ENCODE results near the gene RASGEF1C.
"Not testable (repeated sequence)": the region's sequence is repeated elsewhere in the genome, so short reads cannot be mapped to it uniquely, and the experiment has no call there.

RASGEF1C gene

GRCh38 chr5:180135128-180135955 is 73.7 kb downstream of the RASGEF1C start:
- peak in 1 of 5 donors; percentile 7 for DNase-seq

- no peak for DNase-seq
These were observed 75.0 kb downstream of the RASGEF1C start for GRCh38 chr5:180133971-180134508.

GRCh38 chr5:180133551-180133950 is 75.5 kb downstream of the RASGEF1C start:
- DNase-seq, result no peak

- DNase-seq, result no peak
These were observed 76.0 kb downstream of the RASGEF1C start for GRCh38 chr5:180133060-180133459.

DNA sequence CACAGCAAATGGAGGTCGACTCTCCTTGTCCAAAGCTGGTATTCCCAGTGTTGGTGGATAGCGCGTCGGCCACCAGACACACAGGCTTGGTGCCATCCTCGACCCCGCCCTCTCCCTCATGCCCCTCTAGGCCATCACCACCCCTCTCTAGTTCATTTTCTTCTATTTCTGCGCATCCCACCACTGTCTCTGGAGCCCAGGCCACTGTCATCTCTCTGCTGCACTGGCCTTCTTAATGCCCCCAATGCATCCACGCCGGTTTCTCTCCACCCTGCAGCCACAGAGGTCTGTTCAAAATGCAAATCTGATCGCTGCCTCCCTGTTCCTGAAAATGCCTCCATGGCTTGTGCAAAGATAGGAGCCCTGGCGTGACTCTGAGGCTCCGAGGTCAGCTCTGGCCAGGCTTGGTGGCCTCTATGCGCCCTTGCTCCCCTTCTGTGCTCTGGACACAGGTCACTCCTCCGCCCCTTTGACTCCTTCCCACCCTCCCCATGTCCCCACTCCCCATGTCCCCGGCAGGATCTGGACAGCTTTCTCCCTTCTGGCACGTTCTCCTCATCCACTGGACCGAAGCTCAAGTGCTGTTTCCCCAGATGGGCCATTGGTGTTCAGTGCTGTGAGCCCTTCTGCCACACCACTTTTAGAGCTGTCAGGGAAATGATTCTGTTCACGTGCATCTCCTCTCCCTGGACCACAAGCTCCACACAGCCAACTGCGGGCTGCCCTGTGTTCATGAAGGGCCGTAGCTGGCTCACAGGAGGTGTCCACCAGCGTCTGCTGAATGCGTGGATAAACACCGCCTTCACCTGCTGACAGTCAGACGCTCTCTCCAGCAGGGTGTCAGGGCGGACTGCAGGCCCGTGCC is 77.9 kb downstream of the RASGEF1C start:
- DNase-seq, result no peak

DNA sequence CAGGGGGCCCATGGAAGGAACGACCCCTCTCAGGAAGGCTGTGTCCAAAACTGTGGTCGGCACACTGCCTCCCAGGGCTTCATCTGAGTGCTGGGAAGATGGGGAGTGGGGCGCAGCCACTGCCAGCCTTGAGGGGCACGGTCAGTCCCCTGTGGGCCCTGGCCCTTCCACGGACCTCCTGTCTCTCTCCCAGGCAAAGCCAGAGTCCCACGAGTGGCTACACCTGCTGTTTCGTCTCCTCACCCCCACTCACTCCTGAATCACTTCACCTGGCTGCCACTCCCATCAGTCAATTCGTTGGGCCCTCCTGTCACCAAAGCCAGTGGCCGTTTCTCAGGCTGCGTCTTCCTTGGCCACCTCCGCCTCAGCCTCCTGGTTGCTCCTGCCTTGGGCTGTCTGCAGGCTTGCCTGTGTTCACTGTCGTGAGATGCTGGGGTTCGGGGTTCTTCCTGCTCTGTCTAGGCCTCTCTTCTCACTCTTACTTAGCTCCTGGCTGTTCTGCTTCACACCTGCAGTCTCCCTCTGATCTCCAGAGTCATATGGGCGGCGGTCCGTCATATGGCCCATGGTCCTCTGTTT is 78.6 kb downstream of the RASGEF1C start:
- no peak for DNase-seq

DNA sequence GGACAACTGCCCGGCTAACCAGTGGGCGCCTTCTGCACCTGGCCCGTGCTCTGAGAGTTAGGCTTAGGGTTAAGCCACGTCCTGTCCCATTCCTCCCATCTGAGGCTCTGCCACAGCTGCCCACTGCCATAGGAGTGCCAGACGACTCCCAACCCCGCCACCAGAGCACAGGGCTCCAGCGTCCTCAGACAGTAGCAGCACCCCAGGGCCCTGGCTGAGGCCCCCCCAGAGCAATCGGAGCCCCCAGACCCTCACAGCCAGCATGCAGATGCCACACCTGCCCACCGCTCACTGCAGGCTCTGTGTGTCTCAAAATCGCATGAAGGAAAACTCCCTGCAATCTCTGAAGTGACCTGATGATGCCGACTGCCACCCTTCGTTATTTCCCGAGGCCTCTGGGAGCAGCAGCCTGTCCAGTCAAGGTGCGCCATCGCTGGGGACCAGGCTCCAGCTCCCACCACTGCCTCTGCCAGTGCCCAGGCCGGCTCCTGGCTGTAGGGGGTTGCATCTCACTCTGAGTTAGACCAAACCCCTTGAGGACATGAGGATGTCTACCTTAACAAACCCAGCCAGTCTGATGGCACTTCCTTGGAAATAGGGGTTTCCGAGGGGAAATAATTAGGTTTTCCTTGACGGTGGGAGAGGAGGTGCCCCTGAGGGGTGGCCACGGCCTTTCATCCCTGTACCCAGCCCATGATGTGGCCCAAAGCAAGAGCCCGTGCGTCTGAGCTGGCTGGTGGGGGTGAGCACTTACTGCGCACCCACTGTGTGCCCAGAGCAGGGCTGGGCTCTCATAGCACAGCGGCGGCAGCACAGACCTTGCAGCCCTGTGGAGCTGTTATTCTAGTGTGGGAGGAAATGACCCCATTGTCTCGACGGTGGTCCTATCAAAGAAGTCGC is 79.5 kb downstream of the RASGEF1C start:
- no peak for DNase-seq

DNA sequence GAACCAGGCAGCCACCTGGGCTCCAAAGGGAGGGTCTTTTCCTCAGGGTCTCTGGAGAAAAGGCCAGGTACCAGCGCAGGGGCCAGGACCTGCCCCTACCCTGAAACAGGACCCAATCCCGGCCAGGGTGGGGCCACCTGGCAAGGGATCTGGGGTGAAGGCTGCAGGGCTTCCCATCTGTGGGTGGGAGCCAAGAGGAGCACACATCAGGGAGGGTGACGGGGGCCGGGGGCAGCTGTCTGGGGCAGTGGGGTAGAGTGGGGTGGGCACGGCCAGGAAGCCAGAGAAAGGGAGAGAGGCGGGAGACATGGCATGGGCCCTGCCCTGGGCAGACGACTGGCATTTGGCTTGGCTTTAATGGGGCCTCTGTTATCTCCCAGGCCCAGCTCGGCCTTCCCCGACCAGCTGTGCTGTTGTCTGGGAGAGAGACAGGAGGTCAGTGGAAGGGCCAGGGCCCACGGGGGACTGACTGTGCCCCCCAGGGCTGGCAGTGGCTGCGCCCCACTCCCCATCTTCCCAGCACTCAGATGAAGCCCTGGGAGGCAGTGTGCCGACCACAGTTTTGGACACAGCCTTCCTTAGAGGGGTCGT is 80.2 kb downstream of the RASGEF1C start:
- no peak for DNase-seq

DNA sequence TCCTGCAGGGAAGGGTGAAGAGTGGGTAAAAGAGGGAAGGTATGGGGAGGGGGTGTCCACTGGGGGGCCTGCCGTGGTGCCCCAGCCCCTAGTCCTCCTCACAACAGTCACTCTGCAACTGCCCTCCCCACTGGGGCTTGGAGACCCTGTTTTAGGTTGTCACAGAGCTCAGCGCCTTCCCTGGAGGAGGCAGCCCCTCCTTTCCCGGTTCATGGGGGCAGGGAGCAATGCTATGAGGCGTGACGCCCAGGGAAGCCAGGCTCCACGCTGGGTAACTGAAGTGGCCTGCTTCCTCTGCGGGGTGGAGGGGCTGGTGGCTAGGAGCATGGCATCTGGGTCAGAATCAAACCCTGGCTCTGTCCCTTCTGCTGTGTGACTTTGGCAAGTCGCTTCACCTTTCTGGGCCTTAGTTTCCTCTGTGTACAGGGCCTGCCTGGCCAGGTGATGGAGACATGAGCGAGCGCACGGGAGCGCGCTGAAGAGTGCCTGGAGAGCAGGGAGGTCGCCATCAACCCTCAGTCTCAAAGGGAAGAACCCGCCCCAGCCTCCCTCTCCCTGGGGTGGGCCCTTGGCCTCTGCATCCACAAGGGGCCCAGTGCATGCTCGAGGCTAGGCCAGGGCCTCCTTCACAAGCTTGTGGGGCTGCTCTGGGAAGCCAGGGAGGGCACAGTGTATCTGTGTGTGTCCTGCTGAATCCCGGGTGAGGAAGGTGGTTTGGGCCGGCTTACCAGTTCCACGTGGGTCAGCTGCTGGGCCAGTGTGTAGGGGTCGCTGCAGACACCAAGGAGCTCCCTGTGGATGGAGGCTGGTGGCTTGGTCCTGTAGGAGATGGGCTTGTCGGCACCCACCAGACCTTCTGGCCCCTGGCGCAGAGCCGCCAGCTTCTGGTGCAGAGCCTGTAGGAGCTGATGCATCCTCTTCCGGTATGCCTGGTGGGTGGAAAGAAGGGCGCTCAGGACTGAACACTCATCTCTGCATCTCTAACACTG is 81.0 kb downstream of the RASGEF1C start:
- DNase-seq, result no peak

GRCh38 chr5:180126716-180127681 is 82.0 kb downstream of the RASGEF1C start:
- peak in 1 of 5 donors; percentile 11 for DNase-seq

DNA sequence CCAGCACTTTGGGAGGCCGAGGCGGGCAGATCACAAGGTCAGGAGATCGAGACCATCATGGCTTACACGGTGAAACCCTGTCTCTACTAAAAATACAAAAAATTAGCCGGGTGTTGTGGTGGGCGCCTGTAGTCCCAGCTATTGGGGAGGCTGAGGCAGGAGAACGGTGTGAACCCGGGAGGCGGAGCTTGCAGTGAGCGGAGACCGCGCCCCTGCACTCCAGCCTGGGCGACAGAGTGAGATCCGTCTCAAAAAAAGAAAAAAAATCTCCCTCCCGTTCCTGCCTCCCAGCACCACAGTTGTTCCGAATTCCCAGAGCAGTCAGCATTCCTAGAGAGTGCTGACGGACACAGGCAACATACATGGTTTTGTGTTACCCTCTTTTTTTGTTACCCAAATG is 82.9 kb downstream of the RASGEF1C start:
- DNase-seq, result not testable (repeated sequence)

DNA sequence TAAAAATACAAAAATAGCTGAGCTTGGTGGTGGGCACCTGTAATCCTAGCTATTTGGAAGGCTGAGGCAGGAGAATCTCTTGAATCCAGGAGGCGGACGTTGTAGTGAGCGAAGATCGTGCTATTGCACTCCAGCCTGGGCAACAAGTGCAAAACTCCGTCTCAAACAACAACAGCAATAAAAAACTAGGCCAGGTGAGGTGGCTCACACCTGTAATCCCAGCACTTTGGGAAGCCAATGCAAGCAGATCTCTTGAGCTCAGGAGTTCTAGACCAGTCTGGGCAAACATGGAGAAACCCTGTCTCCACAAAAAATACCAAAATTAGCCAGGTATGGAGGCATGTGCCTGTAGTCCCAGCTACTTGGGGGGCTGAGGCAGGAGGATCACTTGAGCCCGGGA is 84.3 kb downstream of the RASGEF1C start:
- DNase-seq, result not testable (repeated sequence)

DNA sequence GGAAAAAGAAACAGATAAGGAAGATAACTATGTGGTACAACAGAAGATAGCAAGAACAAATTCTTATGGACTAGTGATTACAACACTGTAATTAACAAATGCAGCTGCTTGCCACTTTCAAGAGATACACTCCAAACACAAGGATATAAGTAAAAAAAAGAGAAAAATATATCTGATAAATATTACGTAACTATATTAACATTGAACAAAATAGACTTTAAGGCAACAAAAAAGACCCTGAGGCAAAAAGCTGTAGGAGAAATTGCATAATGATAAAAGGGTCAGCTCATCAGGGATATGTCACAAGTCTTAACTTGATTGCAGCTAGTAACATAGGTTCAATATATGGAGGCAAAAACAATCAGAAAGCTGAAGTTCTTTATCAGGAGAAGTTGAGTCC is 86.1 kb downstream of the RASGEF1C start:
- DNase-seq, result no peak

- no peak for DNase-seq
These were observed 87.1 kb downstream of the RASGEF1C start for GRCh38 chr5:180121826-180122413.

DNA sequence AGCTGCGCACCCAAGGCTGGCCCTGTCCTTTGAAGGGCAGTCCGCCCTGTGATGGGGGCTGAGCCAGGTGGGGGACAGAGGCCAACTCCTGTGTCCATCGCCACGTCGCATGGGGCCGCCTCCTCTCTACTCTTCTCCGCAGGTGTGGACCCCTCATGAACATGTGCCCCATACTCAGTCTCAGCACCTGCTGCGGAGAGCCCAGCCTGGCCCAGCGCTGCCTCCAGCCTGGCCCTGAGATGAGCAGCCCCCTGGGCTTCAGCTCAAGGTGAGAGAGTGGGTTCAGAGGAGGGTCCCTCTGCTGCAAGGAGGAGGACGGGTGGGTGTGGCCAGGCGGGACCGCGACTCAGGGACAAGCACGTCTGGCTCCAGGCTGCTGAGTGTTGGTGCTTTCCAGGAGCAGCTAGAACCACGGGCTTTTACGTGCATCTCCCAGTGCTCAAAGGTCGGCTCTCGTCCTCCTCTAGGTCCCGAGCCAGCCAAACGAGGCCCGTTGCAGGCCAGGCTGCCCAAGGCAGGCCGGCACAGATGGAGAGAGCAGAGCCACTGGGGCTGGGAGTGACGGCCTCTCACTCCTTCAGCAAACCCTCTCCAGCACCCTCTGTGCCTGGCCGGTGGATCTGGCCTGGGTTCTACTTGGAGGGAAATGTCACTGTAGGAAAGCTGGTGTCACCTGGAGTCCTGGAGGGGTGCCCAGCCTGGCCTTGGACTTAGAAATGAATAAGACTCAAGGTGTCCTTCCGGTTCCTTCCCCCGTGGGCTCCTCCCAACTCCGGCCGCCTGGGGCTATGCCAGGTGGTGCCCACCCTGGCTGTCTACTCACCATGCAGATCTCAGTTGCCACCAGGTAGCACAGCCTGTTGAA is 88.5 kb downstream of the RASGEF1C start:
- DNase-seq, result no peak

DNA sequence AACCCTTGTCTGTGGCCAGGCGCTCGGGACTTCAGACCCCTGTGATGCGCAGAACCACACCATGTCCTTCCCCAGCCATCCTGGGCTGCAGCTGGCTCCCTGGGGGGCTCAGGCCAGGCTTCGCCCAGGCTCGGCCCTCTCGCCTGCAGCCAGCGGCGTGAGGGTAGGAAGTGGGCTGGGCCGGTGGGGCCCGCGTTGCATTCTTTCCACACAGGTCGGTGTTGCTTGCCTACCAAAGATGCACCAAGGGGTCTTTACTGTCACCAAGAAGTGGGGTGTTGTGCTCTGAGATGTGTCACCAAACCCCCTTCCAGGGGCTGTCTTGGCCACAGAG is 89.1 kb downstream of the RASGEF1C start:
- no peak for DNase-seq

- no peak for DNase-seq
These were observed 89.7 kb downstream of the RASGEF1C start for GRCh38 chr5:180119031-180119902.

Measured in T-helper 1 cell (primary cell).